Endodermal cell (in vitro differentiated cells): ENCODE data around the gene AGAP3. TPM values are rescaled to one million over a fixed set of nuclear protein-coding genes. Genes with fewer than 3 reads are reported as not detected.
"Not testable (repeated sequence)": the region's sequence is repeated elsewhere in the genome, so short reads cannot be mapped to it uniquely, and the experiment has no call there.

ENCODE experiments used
- DNase-seq: peaks from one replicate; pipeline ENCODE4 v3.0.0-alpha.2; 2017
- H3K27ac ChIP-seq: 2 replicates; pipeline ENCODE4 v1.5.1; 2013; ENCODE audit warnings: mild to moderate bottlenecking, low read depth, low read length, moderate library complexity
- H3K27me3 ChIP-seq: 2 replicates; pipeline ENCODE4 v1.6.1; 2013; ENCODE audit warnings: mild to moderate bottlenecking, low read length, moderate library complexity; ENCODE audit not compliant: insufficient read depth, control insufficient read depth, poor library complexity, severe bottlenecking
- H3K36me3 ChIP-seq: 2 replicates; pipeline ENCODE4 v1.7.0; 2013; ENCODE audit warnings: mild to moderate bottlenecking, low read length, moderate library complexity; ENCODE audit not compliant: control insufficient read depth, insufficient read depth
- H3K4me1 ChIP-seq: one replicate; pipeline ENCODE4 v1.7.0; 2013; ENCODE audit warnings: low read length; ENCODE audit not compliant: control insufficient read depth, insufficient read depth
- H3K4me3 ChIP-seq: 2 replicates; pipeline ENCODE4 v1.5.1; 2013; ENCODE audit warnings: mild to moderate bottlenecking, low read length, moderate library complexity
- H3K9ac ChIP-seq: 2 replicates; pipeline ENCODE4 v1.6.1; 2013; ENCODE audit warnings: mild to moderate bottlenecking, low read length, moderate library complexity; ENCODE audit not compliant: poor library complexity, severe bottlenecking; ENCODE audit errors: extremely low read depth
- H3K9me3 ChIP-seq: 2 replicates; pipeline ENCODE4 v1.6.1; 2013; ENCODE audit warnings: mild to moderate bottlenecking, low read length, moderate library complexity; ENCODE audit not compliant: control insufficient read depth
- H3K27ac Mint-ChIP-seq: 2 replicates; pipeline ENCODE4 v1.8.0; 2020; ENCODE audit warnings: mixed read lengths
- H3K27me3 Mint-ChIP-seq: 2 replicates; pipeline ENCODE4 v1.8.0; 2021; ENCODE audit warnings: mild to moderate bottlenecking, mixed read lengths; ENCODE audit not compliant: insufficient read depth
- H3K36me3 Mint-ChIP-seq: 2 replicates; pipeline ENCODE4 v1.8.0; 2020; ENCODE audit warnings: low read depth, mixed read lengths
- H3K4me1 Mint-ChIP-seq: 2 replicates; pipeline ENCODE4 v1.8.0; 2020; ENCODE audit warnings: mixed read lengths
- H3K4me3 Mint-ChIP-seq: 2 replicates; pipeline ENCODE4 v1.8.0; 2020; ENCODE audit warnings: mild to moderate bottlenecking, moderate library complexity, mixed read lengths
- H3K9me3 Mint-ChIP-seq: 2 replicates; pipeline ENCODE4 v1.8.0; 2020; ENCODE audit warnings: mild to moderate bottlenecking, mixed read lengths
- CTCF ChIP-seq: fragments of 200-600 bp; sonication (generic); conservative IDR thresholded peaks from 2 replicates; pipeline ENCODE4 v1.5.0; 2021; ENCODE audit warnings: antibody characterized with exemption, mild to moderate bottlenecking
- WGBS, 2 experiments: methylation state at CpG; one replicate each; pipeline versions ENCODE4 v1.1.5 to v1.1.7; 2013; ENCODE audit warnings: missing lambda C conversion rate in 2 of 2, mixed read lengths in 1 of 2; ENCODE audit not compliant: insufficient coverage in 1 of 2, insufficient read length in 1 of 2; 5-methylcytosine and 5-hydroxymethylcytosine counted together
- total RNA-seq, 2 donors: library from RNA; stranded (reverse); fragmentation: NEBNext Ultra II Directional in 1 of 2; extraction: Animal tissue kit (Norgen Biotek cat#: 25700) in 1 of 2; gene quantifications; 2 replicates in 1 of 2; 3 replicates in 1 of 2; pipeline ENCODE4 v1.2.1, GENCODE V29; 2021

AGAP3 gene
- total RNA-seq, 2 donors from 2014 or later, result 113 to 116 TPM

GRCh38 chr7:151039850-151040548 is 46.3 kb upstream of the AGAP3 start:
- no peak overlapping the region for H3K4me3 ChIP-seq
- no peak for DNase-seq
- no peaks in the 10 kb centered on the region for H3K9me3 ChIP-seq
- H3K27me3 ChIP-seq, result no peaks in the 10 kb centered on the region
- Mint-ChIP-seq H3K36me3 (peaks cover 13% of the 10 kb centered on the region), H3K4me3 (no peak overlapping the region), H3K27ac (peak overlapping the region; percentile 16), H3K4me1 (peaks cover 3% of the 10 kb centered on the region), H3K9me3 (no peaks in the 10 kb centered on the region), H3K27me3 (no peaks in the 10 kb centered on the region)
- peaks cover 6% of the 10 kb centered on the region for H3K36me3 ChIP-seq
- TF ChIP-seq CTCF, result no peak
- H3K9ac ChIP-seq, result no peak overlapping the region
- 87 to 90% methylated on average over 11 to 18 of the region's 18 CpGs for WGBS, 2 experiments
- H3K4me1 ChIP-seq, result peaks cover 6% of the 10 kb centered on the region
- no peak overlapping the region for H3K27ac ChIP-seq

- Histone ChIP-seq H3K36me3 (peaks cover 6% of the 10 kb centered on the region), H3K9ac (no peak overlapping the region), H3K27me3 (no peaks in the 10 kb centered on the region), H3K4me1 (peaks cover 6% of the 10 kb centered on the region), H3K27ac (no peak overlapping the region), H3K4me3 (no peak overlapping the region), H3K9me3 (no peaks in the 10 kb centered on the region)
- WGBS, 2 experiments, result 92 to 95% methylated on average over 19 to 30 of the region's 30 CpGs
- Mint-ChIP-seq H3K4me3 (no peak overlapping the region), H3K27ac (no peak overlapping the region), H3K36me3 (peaks cover 14% of the 10 kb centered on the region), H3K4me1 (peaks cover 3% of the 10 kb centered on the region), H3K27me3 (no peaks in the 10 kb centered on the region), H3K9me3 (no peaks in the 10 kb centered on the region)
- TF ChIP-seq CTCF, result no peak
- DNase-seq, result no peak
Measured at GRCh38 chr7:151040616-151041375, 45.5 kb upstream of the AGAP3 start.

- H3K27ac ChIP-seq, H3K9ac ChIP-seq, H3K36me3 Mint-ChIP-seq, H3K27me3 ChIP-seq, H3K4me3 ChIP-seq, H3K27ac Mint-ChIP-seq, H3K9me3 Mint-ChIP-seq, H3K36me3 ChIP-seq, H3K4me1 Mint-ChIP-seq, H3K4me3 Mint-ChIP-seq, H3K4me1 ChIP-seq, DNase-seq, H3K27me3 Mint-ChIP-seq, H3K9me3 ChIP-seq: not testable (repeated sequence)
- WGBS, 2 experiments, result 90% methylated on average over 10 of the region's 10 CpGs; no CpG with 5 or more reads in 1 of the 2 experiments
Measured at GRCh38 chr7:151043449-151043848, 42.8 kb upstream of the AGAP3 start.
